GM18861 (cell line): ENCODE data around the gene GNL2.
"Not testable (repeated sequence)": the region's sequence is repeated elsewhere in the genome, so short reads cannot be mapped to it uniquely, and the experiment has no call there.

Experiments used
- ATAC-seq: cut with Tn5 transposase; IDR thresholded peaks from one replicate; pipeline ENCODE4 v1.9.1; 2021; ENCODE audit not compliant: unreplicated experiment

Gene GNL2

DNA sequence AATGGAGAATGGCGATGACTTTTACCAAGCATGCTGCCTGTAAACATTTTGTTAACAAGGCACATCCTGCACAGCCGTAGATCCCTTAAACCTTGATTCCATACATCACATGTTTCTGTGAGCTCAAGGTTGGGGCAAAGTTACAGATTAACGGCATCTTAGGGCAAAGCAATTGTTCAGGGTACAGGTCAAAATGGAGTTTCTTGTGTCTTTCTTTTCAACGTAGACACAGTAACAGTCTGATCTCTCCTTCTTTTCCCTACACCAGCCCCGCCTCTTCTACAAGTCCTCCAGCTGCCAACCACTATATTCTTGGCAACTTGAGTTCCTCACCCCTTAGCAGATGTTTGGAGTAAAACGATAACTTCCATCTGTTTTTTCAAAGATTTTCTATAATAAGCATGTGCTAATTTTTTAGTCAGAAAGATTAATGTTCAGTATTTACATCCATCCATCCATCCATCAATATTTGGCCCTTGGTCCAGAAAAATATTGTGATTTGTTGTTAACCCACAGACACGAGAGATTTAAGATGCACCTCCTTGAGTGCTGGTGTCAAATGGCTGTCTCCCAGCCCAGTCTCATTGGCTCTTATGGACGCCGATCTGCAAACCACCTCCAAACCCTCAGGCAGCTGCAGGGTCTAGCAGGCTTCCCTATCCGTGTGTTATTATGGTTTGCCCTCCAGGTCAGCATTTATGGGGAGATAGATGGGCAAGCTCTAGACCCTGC is 35.2 kb downstream of the GNL2 start:
- no peak for ATAC-seq

DNA sequence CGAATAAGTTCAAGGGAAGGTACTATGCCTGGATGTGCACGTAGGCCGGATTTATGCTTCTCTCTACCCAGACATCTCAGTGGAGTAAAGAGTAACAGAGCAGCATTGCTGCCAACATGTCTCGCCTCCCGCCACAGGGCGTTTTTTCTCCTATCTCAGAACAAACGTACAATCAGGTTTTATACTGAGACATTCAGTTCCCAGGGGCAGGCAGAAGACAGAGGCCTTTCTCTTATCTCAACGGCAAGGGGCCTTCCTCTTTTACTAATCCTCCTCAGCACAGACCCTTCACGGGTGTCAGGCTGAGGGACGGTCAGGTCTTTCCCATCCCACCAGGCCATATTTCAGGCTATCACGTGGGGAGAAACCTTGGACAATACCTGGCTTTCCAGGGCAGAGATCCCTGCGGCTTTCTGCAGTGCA is 35.8 kb downstream of the GNL2 start:
- not testable (repeated sequence) for ATAC-seq

DNA sequence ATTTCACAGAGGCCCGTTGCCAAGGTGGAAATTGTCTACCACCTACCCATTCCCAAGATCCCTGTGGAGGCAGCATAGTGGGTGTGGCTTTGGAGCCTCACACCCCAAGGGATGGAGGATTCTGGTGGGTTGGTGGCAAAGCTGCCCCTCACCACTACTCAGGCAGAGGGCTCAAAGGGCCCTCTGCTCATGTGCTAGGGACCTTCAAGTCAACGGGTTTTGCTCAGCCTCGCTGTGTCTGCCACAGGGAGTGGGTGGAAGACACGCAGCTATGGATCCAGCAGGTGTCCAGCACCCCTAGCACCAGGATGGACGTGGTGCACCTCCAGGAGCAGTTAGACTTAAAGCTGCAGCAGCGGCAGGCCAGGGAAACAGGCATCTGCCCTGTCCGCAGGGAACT is 36.7 kb downstream of the GNL2 start:
- no peak for ATAC-seq

DNA sequence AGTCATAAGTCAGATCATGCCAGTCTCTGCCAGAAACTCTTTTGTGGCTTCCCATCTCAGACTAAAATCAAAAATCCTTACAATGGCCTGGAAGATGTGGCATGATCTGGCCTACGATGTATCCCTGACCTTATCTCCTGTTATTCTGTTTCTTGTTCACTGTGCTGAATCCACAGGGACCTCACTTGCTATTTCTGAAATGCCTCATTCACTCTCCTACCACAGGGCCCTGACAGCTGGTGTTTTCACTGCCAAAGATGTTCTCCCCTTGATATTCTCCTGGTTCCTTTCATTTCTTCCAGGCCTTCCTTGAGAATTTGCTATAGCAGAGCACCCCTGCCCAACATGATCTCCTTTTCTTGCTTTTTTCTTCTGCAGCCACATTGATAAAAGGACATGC is 37.3 kb downstream of the GNL2 start:
- ATAC-seq, result no peak

DNA sequence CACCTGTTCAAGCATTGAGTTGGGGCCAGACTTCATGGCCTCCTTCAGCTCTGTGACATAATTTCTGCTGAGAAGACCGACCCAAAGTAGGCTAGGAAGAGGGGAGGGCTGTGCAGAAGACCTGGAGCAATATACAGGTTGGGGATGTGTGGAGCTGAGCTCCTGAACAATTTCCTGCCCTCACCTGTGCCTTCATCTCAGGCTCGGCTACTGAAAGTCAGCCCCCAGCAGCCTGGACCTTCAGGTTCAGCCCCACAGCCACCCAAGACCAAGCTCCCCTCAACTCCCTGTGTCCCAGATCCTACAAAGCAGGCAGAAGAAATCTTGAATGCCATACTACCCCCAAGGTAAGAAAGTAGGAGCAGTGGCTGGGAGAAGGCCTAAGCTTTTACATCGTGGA is 38.3 kb downstream of the GNL2 start:
- ATAC-seq, result no peak

DNA sequence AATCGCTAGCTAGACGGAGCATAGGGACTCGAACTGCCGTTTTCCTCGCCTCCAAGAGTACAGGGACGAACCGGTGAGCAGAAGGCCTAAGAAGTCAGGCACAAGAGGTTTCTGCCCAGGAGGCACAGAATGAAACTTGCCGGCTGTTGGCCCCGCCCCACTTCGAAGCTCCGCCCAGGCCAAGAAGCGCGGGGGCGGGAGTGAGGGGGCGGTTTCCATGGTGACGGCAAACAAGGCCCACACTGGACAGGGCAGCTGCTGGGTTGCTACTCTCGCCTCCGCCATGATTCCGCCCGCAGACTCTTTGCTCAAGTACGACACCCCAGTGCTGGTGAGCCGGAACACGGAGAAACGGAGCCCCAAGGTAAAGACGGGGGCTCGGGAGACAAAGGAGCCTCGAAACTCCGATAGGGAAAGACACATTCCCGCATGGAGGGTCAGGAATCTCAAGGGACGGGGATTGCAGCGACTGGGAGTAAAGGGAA is 39.0 kb downstream of the GNL2 start, which contains the start of gene DNALI1:
TSS of gene DNALI1 (plus strand) at position 229 of the 485 bp plus-strand sequence. CDS start at position 284, 55 bp downstream.
- ATAC-seq, result no peak

DNA sequence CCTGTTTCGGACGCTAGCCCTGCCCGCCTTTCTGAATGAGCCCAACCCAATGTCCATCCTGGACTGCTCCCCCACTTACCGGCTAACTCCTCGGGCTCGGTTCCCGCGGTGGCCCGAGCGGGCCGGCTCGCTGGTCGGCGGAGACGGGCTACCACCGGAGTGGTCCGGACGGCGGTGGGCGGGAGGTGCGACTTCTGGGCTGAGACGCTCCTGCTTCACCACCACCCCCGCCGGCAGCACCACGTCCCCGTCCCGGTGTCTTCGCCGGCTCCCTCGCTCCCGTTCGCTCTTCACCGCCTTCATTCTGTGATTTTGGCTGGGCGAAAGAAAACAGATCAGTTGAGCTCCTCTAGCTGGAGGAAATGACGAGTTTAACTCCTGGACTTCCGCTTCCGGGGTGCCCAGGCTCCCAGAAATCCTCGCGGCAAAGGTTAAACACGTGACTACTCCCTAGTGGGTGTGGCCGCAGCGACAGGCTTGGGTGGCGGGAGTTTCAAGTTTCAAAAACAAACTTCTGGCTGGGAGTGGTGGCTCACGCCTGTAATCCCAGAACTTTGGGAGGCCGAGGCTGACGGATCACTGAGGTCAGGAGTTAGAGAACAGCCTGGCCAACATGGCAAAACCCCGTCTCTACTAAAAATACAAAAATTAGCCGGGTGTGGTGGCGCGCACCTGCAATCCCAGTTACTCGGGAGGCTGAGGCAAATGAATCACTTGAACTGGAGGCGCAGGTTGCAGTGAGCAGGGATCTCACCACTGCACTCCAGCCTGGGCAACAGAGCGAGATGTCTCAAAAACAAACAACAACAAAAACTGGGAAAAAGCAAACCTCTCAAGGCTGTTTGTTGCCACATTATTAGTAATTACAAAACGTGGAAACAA is 41.6 kb downstream of the GNL2 start, which contains the start of gene SNIP1:
TSS of gene SNIP1 (minus strand) at position 367 of the 882 bp plus-strand sequence. CDS start at position 303, 64 bp downstream.
- no peak for ATAC-seq

DNA sequence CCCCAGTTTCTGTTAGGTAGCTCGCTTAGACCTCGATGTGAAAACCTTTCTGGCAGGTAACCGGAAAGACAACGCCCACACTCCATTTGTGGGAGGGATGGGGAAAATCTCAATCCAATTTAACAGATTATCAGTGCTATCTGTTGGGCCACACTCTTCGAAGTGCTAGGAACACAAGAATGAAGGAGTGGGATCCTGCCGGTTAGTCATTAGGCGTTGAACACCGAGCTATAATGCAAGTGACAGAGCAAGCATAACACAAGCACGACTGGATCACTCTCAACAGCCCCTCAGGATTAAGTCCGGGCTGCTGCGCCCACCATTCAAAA is 42.2 kb downstream of the GNL2 start:
- no peak for ATAC-seq

DNA sequence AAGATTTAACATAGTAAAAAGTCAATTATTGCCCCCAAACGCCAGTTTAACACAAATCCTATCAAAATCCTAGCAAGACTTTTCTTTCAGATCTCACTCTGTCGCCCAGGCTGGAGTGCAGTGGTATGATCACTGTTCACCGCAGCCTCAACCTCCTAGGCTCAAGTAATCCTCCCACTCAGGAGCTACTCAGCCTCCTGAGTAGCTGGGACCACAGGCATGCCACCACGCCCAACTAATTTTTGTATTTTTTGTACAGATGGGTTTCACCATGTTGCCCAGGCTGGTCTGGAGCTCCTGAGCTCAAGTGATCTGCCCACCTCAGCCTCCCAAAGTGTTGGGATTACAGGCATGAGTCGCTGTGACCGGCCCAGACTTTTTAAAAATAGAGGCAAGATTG is 46.4 kb downstream of the GNL2 start:
- no peak for ATAC-seq

DNA sequence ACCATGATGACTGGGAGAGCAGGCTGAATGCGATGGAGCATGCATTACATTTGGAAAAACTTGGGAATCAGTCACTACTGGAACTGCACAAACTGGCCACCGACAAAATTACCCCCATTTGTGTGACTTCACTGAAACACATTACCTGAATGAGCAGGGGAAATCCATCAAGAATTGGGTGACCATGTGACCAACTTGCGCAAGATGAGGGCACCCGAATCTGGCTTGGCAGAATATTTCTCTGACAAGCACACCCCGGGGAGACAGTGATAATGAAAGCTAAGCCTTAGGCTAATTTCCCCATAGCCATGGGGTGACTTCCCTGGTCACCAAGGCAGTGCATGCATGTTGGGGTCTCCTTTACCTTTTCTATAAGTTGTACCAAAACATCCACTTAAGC is 50.7 kb downstream of the GNL2 start:
- no peak for ATAC-seq

DNA sequence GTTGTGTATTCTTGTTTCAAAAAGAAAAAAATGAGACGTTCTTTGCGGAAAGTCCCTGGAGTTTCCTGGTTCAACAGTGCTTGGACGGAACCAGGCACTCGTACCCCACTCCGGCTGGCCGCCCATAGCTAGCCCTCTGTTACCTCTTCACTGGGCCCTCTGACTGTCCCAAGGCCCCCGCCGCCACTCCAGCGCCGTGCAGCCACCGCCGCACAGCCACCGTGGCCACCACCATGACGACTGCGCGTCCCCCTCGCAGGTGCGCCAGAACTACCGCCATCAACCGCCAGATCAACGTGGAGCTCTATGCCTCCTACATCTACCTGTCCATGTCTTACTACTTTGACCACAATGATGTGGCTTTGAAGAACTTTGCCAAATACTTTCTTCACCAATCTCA is 51.2 kb downstream of the GNL2 start:
- no peak for ATAC-seq

DNA sequence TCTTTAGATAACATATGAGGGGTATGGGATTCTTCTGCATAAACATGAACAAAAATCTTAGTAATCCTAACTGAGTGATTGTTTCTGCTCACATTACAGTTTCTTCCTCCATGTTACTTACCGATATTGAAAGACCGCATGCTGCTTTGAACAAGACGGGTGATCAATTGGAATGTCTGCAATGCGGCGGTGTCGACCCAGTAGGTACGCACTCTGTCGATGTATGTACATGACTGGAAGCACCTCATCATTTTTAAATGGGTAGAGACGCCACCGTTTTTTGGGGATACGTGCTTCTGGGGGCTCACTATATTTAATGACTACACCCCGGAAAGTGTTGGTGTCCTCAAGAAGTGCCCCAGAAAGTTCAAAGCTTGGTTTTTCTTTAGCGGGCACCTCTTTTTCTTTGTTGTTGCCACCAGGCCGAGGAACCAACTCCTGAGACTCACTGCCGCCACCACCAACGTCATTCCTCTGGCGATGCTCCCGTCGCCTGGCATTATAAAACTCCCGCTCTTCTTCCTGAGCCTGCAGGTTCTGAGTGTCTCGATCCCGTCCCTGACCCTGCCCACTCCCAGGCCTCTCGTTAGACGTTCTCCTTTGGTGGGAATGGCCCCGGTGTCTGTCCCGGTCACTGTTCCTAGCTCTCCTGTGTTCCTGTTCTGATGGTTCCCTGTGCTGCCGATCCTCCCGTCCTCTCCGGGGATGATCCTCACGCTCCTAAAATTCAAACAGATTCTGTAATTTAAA is 55.5 kb downstream of the GNL2 start:
- ATAC-seq, result no peak

DNA sequence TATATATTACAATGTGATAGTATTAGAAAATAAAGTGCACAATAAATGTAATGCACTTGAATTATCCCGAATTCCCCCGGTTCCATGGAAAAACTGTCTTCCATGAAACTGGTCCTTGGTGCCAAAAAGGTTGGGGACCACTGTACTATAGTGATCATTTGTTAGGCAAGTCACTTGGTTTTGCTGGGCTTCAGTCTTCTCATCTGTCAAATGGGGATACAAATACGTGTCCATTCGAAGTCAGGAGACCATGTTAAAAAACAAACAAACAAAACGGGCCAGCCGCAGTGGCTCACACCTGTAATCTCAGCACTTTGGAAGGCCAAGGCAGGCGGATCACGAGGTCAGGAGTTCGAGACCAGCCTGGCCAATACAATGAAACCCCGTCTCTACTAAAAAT is 56.6 kb downstream of the GNL2 start:
- ATAC-seq, result not testable (repeated sequence)

DNA sequence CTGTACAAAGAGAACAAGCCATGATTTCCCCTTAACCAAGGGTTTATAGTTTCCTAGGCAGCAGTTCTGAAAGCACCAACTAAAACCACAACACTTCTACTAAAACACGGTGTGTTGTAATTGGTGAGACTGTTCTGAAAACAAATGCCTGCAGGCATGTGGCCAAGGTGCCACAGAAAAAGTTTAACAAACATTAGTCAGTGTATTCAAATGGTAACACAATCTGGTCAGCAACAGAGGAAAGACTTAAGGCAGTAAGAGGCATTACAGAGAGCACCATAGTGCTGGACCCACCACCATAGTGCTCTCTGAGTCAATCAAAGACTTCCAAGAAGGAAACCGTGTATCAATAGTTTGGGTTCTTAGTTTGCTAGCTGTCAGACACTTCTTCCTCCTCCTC is 58.4 kb downstream of the GNL2 start:
- no peak for ATAC-seq

DNA sequence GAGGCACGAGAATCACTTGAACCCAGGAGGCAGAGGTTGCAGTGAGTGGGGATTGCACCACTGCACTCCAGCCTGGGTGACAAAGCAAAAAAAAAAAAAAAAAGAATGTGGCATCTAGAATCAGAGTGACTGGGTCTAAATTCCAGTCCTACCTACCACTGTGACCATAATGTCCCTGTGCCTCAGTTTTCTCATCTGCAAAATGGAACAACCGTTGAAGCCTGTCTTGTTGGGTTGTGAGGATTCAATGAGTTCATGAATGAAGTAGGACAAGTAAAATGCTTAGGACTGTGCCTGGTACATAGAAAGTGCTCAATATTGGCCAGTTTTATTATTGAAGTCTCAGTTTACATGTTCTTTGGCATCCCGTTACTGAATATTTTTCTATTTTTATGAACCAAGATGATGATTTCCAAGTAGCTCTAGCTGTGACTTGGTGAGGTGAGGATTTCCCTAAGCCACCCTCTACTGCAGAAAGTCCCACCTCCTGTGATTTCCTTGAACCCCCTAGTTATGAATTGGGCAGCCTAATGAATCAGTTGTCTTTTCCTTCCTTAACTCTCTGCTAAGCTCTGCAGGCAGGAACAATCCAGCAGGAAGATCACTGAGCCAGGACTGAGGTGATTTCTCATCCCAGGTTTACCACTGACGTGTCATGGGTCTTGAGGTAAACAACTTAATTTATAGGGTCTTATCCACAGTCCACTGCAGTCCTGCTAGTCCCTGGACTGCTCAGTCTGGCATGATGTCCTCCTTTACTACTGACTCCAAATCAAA is 62.2 kb downstream of the GNL2 start:
- ATAC-seq, result no peak

DNA sequence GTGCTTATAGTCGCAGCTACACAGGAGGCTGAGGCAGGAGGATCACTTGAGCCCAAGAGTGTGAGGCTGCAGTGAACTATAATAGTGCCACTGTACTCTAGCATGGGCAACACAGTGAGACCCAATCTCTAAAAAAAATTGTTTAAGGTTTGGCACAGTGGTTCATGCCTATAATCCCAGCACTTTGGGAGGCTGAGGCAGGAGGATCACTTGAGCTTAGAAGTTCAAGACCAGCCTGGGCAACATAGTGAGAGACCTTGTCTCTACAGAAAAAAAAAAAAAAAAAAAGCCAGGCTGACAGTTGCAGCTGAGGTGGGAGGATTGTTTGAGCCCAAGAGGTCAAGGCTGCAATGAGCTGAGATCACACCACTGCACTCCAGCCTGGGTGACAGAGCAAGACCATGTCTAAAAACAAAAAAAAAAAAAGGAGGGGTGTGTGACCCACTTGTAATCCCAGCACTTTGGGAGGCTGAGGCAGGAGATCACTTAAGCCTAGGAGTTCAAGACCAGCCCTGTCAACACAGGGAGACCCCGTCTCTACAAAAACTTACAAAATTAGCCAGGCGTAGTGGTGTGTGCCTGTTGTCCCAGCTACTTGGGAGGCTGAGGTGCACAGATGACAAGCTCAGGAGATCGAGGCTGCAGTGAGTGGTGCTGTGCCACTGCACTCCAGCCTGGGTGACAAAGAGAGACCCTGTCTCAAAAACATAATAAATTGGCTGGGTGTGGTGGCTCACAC is 63.1 kb downstream of the GNL2 start:
- not testable (repeated sequence) for ATAC-seq

DNA sequence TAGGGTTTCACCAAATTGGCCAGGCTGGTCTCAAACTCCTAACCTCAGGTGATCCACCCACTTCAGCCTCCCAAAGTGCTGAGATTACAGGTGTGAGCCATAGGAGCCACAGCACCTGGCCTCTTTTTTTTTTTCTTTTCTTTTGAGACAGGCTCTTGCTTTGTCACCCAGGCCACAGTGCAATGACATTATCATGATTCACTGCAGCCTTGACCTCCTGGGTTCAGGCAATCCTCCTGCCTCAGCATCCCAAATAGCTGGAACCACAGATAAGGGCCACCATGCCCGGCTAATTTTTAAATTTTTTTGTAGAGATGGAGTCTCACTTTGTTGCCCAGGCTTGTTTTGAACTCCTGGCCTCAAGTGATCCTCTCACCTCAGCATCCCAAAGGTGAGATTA is 65.8 kb downstream of the GNL2 start:
- ATAC-seq, result not testable (repeated sequence)

DNA sequence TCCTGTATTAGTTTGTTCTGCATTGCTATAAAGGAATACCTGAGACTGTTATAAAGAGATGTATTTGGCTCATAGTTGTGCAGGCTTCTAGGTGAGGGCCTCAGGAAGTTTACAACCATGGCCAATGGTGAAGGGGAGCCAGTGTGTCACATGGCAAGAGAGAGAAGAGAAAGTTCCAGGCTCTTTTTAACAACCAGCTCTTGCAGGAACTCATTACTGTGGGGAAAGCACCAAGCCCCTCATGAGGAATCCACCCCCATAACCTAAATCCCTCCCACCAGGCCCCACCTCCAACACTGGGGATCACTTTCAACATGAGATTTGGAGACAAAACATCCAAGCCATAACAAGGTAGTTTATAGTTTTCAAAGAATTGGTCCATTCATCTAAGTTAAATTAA is 76.1 kb downstream of the GNL2 start:
- ATAC-seq, result no peak

DNA sequence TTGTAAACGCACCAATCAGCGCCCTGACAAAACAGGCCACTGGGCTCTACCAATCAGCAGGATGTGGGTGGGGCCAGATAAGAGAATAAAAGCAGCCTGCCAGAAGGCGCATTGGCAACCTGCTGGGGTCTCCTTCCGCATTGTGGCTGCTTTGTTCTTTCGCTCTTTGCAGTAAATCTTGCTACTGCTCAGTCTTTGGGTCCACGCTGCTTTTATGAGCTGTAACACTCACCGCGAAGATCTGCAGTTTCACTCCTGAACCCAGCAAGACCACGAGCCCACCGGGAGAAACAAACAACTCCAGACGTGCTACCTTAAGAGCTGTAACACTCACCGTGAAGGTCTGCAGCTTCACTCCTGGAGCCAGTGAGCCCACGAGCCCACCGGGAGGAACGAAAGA is 76.8 kb downstream of the GNL2 start:
- not testable (repeated sequence) for ATAC-seq

DNA sequence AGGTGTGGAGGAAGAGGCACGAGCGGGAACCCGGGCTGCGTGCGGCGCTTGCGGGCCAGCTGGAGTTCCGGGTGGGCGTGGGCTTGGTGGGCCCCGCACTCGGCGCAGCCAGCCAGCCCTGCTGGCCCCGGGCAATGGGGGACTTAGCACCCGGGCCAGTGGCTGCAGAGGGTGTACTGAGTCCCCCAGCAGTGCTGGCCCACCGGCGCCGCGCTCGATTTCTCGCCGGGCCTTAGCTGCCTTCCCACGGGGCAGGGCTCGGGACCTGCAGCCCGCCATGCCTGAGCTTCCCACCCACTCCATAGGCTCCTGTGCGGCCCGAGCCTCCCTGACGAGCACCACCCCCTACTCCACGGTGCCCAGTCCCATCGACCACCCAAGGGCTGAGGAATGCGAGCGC is 77.5 kb downstream of the GNL2 start:
- not testable (repeated sequence) for ATAC-seq
